Skeletal muscle satellite cell (primary cell): ENCODE results near the gene USP19.

Source experiments
- H3K27me3 ChIP-seq: 2 replicates; pipeline ENCODE4 v1.7.0; 2013; ENCODE audit warnings: low read length; ENCODE audit not compliant: control insufficient read depth, insufficient read depth
- H3K36me3 ChIP-seq: 2 replicates; pipeline ENCODE4 v1.7.0; 2013; ENCODE audit warnings: mild to moderate bottlenecking, control low read depth, low read length; ENCODE audit not compliant: insufficient read depth
- H3K4me1 ChIP-seq: 2 replicates; pipeline ENCODE4 v1.7.0; 2013; ENCODE audit warnings: low read length; ENCODE audit not compliant: control insufficient read depth, insufficient read depth
- H3K4me2 ChIP-seq: 2 replicates; pipeline ENCODE4 v1.7.0; 2013; ENCODE audit warnings: mild to moderate bottlenecking, low read length
- H3K4me3 ChIP-seq: 2 replicates; pipeline ENCODE4 v1.7.0; 2013; ENCODE audit warnings: low read length
- H3K9ac ChIP-seq: 2 replicates; pipeline ENCODE4 v1.7.0; 2013; ENCODE audit warnings: mild to moderate bottlenecking, low read depth, low read length, moderate library complexity
- H3K9me3 ChIP-seq: replicated peaks from 2 replicates; pipeline ENCODE4 v1.7.0; 2013; ENCODE audit warnings: mild to moderate bottlenecking, control low read depth, low read length

The USP19 gene

GRCh38 chr3:49119036-49119435 is 1.6 kb downstream of the USP19 start:
- H3K36me3 ChIP-seq: peaks cover 76% of the 10 kb centered on the region
- peak overlapping the region; percentile 98 for H3K4me2 ChIP-seq
- peaks cover 16% of the 10 kb centered on the region for H3K4me1 ChIP-seq
- H3K27me3 ChIP-seq: no peaks in the 10 kb centered on the region
- peak overlapping the region; percentile 96 for H3K4me3 ChIP-seq
- H3K9me3 ChIP-seq: no peaks in the 10 kb centered on the region
- peak overlapping the region; percentile 98 for H3K9ac ChIP-seq

- Histone ChIP-seq H3K9me3 (no peaks in the 10 kb centered on the region), H3K9ac (no peak overlapping the region), H3K4me1 (no peaks in the 10 kb centered on the region), H3K36me3 (peaks cover 79% of the 10 kb centered on the region), H3K4me2 (no peak overlapping the region), H3K27me3 (no peaks in the 10 kb centered on the region), H3K4me3 (no peak overlapping the region)
Observed at GRCh38 chr3:49112262-49112661, 8.4 kb downstream of the USP19 start.

- Histone ChIP-seq H3K9ac (no peak overlapping the region), H3K9me3 (no peaks in the 10 kb centered on the region), H3K27me3 (no peaks in the 10 kb centered on the region), H3K4me2 (no peak overlapping the region), H3K36me3 (peaks cover 71% of the 10 kb centered on the region), H3K4me3 (no peak overlapping the region), H3K4me1 (no peaks in the 10 kb centered on the region)
Observed at GRCh38 chr3:49111347-49111746, 9.3 kb downstream of the USP19 start.

GRCh38 chr3:49110780-49111179 is 9.8 kb downstream of the USP19 start:
- Histone ChIP-seq H3K27me3 (no peaks in the 10 kb centered on the region), H3K4me2 (no peak overlapping the region), H3K4me1 (no peaks in the 10 kb centered on the region), H3K4me3 (no peak overlapping the region), H3K36me3 (peaks cover 68% of the 10 kb centered on the region), H3K9ac (no peak overlapping the region), H3K9me3 (no peaks in the 10 kb centered on the region)

GRCh38 chr3:49108346-49108745 is 12.3 kb downstream of the USP19 start:
- no peak overlapping the region for H3K9ac ChIP-seq
- H3K27me3 ChIP-seq: no peaks in the 10 kb centered on the region
- no peak overlapping the region for H3K4me2 ChIP-seq
- H3K4me3 ChIP-seq: no peak overlapping the region
- H3K4me1 ChIP-seq: peaks cover 10% of the 10 kb centered on the region
- H3K36me3 ChIP-seq: peaks cover 46% of the 10 kb centered on the region
- H3K9me3 ChIP-seq: no peaks in the 10 kb centered on the region

GRCh38 chr3:49104427-49105291 is 16.0 kb downstream of the USP19 start, which contains the start of gene QARS1:
Gene QARS1, minus strand, starts transcription at chr3:49104757. Its CDS starts 24 bp downstream, at chr3:49104733.
- Histone ChIP-seq H3K4me3 (peak within 1 kb of the TSS; percentile 90), H3K27me3 (no peaks in the 10 kb centered on the region), H3K9ac (peak within 1 kb of the TSS; percentile 90), H3K4me1 (peaks cover 14% of the 10 kb centered on the region), H3K4me2 (peak within 1 kb of the TSS; percentile 94), H3K9me3 (no peaks in the 10 kb centered on the region), H3K36me3 (peaks cover 42% of the 10 kb centered on the region)

GRCh38 chr3:49104052-49104426 is 16.6 kb downstream of the USP19 start:
- Histone ChIP-seq H3K9me3 (no peaks in the 10 kb centered on the region), H3K36me3 (peaks cover 42% of the 10 kb centered on the region), H3K4me2 (peak overlapping the region; percentile 94), H3K27me3 (no peaks in the 10 kb centered on the region), H3K4me1 (peaks cover 14% of the 10 kb centered on the region), H3K4me3 (peak overlapping the region; percentile 90), H3K9ac (peak overlapping the region; percentile 90)

GRCh38 chr3:49100046-49100615 is 20.5 kb downstream of the USP19 start:
- H3K9ac ChIP-seq: no peak overlapping the region
- no peaks in the 10 kb centered on the region for H3K27me3 ChIP-seq
- H3K4me1 ChIP-seq: peaks cover 14% of the 10 kb centered on the region
- H3K4me3 ChIP-seq: no peak overlapping the region
- H3K4me2 ChIP-seq: no peak overlapping the region
- peaks cover 53% of the 10 kb centered on the region for H3K36me3 ChIP-seq
- H3K9me3 ChIP-seq: no peaks in the 10 kb centered on the region

- Histone ChIP-seq H3K4me2 (no peak overlapping the region), H3K4me1 (peaks cover 18% of the 10 kb centered on the region), H3K9me3 (no peaks in the 10 kb centered on the region), H3K36me3 (peaks cover 53% of the 10 kb centered on the region), H3K9ac (no peak overlapping the region), H3K4me3 (no peak overlapping the region), H3K27me3 (no peaks in the 10 kb centered on the region)
Observed at GRCh38 chr3:49098910-49099630, 21.6 kb downstream of the USP19 start.

- H3K4me3 ChIP-seq: no peak overlapping the region
- H3K27me3 ChIP-seq: no peaks in the 10 kb centered on the region
- no peak overlapping the region for H3K4me2 ChIP-seq
- no peak overlapping the region for H3K9ac ChIP-seq
- H3K4me1 ChIP-seq: peaks cover 12% of the 10 kb centered on the region
- no peaks in the 10 kb centered on the region for H3K9me3 ChIP-seq
- H3K36me3 ChIP-seq: peaks cover 53% of the 10 kb centered on the region
Observed at GRCh38 chr3:49098429-49098828, 22.2 kb downstream of the USP19 start.
